Colonic mucosa (tissue), 4 donors: ENCODE measurements around the gene GNPTAB. TPM values are rescaled to one million over a fixed set of nuclear protein-coding genes. Genes with fewer than 3 reads are reported as not detected.
A peak's percentile ranks its signal among the peaks of the same experiment; 100 is the strongest.

Experiments
- DNase-seq: peaks from one replicate; pipeline ENCODE4 v3.0.0-alpha.2; 2020
- H3K27ac ChIP-seq: fragments of 200-600 bp; one replicate; pipeline ENCODE4 v1.8.0; 2021
- H3K27me3 ChIP-seq: fragments of 200-600 bp; one replicate; pipeline ENCODE4 v1.8.0; 2021
- H3K36me3 ChIP-seq: fragments of 200-600 bp; one replicate; pipeline ENCODE4 v1.8.0; 2021
- H3K4me1 ChIP-seq: fragments of 200-600 bp; one replicate; pipeline ENCODE4 v1.8.0; 2021; ENCODE audit warnings: mild to moderate bottlenecking
- H3K4me3 ChIP-seq: fragments of 200-600 bp; one replicate; pipeline ENCODE4 v1.8.0; 2021
- H3K9ac ChIP-seq, 2 donors: one replicate each; pipeline ENCODE4 v1.7.0; 2013; ENCODE audit warnings: control low read depth in 2 of 2, low read depth in 2 of 2, low read length in 2 of 2
- H3K9me3 ChIP-seq: fragments of 200-600 bp; one replicate; pipeline ENCODE4 v1.8.0; 2021
- CTCF ChIP-seq: fragments of 200-600 bp; IDR thresholded peaks from one replicate; pipeline ENCODE4 v1.8.0; 2022; ENCODE audit warnings: antibody characterized with exemption, mild to moderate bottlenecking
- intact Hi-C: fragments of 100-400 bp; cut with DNase I; formaldehyde crosslinking; loops from one replicate; pipeline ENCODE4 v1.14.1; 2022
- total RNA-seq, 2 donors: library from RNA; stranded (reverse); fragmentation: NEBNext Ultra II Directional in 1 of 2; extraction: Animal tissue kit (Norgen Biotek cat#: 25700) in 1 of 2; gene quantifications; one replicate each; pipeline ENCODE4 v1.2.1, GENCODE V29; 2021
- donor health status: healthy.
- donor health status: DM: no; HTN: no; CAD: no.
- donor health status: DM: no; HTN: no; CAD: no.

The GNPTAB gene
- total RNA-seq, 2 donors from 2014 or later: 49.1 to 103 TPM

- Histone ChIP-seq H3K9me3 (no peaks in the 10 kb centered on the region), H3K4me3 (no peak overlapping the region), H3K27ac (no peak overlapping the region), H3K27me3 (no peaks in the 10 kb centered on the region), H3K36me3 (no peaks in the 10 kb centered on the region), H3K4me1 (no peaks in the 10 kb centered on the region), H3K9ac (no peak overlapping the region)
- DNase-seq: no peak
- intact Hi-C loops: no loop called here
- TF ChIP-seq CTCF: no peak
Observed at GRCh38 chr12:101795786-101796185, 35.0 kb downstream of the GNPTAB start.

GRCh38 chr12:101795013-101795412 lies 35.7 kb downstream of the GNPTAB start:
- intact Hi-C loops: no loop called here
- Histone ChIP-seq H3K4me3 (no peak overlapping the region), H3K27ac (no peak overlapping the region), H3K9me3 (no peaks in the 10 kb centered on the region), H3K36me3 (no peaks in the 10 kb centered on the region), H3K27me3 (no peaks in the 10 kb centered on the region), H3K9ac (no peak overlapping the region), H3K4me1 (no peaks in the 10 kb centered on the region)
- no peak for DNase-seq
- no peak for TF ChIP-seq CTCF

GRCh38 chr12:101794574-101794973 lies 36.2 kb downstream of the GNPTAB start:
- intact Hi-C loops: no loop called here

GRCh38 chr12:101793401-101793800 lies 37.4 kb downstream of the GNPTAB start:
- Histone ChIP-seq H3K36me3 (no peaks in the 10 kb centered on the region), H3K9ac (no peak overlapping the region), H3K9me3 (no peaks in the 10 kb centered on the region), H3K27me3 (no peaks in the 10 kb centered on the region), H3K4me1 (no peaks in the 10 kb centered on the region), H3K4me3 (no peak overlapping the region), H3K27ac (no peak overlapping the region)
- no peak for DNase-seq
- intact Hi-C loops: no loop called here
- no peak for TF ChIP-seq CTCF

More at GRCh38 chr12:101794574-101794973, 36.2 kb downstream of the GNPTAB start:
- Histone ChIP-seq H3K9ac (no peak overlapping the region), H3K36me3 (no peaks in the 10 kb centered on the region), H3K4me3 (no peak overlapping the region), H3K4me1 (no peaks in the 10 kb centered on the region), H3K27ac (no peak overlapping the region), H3K9me3 (no peaks in the 10 kb centered on the region), H3K27me3 (no peaks in the 10 kb centered on the region)
- TF ChIP-seq CTCF: no peak
- no peak for DNase-seq

GRCh38 chr12:101792046-101792931 lies 38.5 kb downstream of the GNPTAB start:
- H3K9ac ChIP-seq: no peak overlapping the region
- intact Hi-C loops: no loop called here
- no peak overlapping the region for H3K4me3 ChIP-seq
- DNase-seq: no peak
- H3K27ac ChIP-seq: no peak overlapping the region
- H3K27me3 ChIP-seq: no peaks in the 10 kb centered on the region
- H3K9me3 ChIP-seq: no peaks in the 10 kb centered on the region
- no peaks in the 10 kb centered on the region for H3K4me1 ChIP-seq
- H3K36me3 ChIP-seq: no peaks in the 10 kb centered on the region
- TF ChIP-seq CTCF: peak; percentile 15
